Measurements from ENCODE around the gene CLCF1. TPM values are rescaled to one million over a fixed set of nuclear protein-coding genes. Genes with fewer than 3 reads are reported as not detected.
"Not testable (repeated sequence)": the region's sequence is repeated elsewhere in the genome, so short reads cannot be mapped to it uniquely, and the experiment has no call there.

The CLCF1 gene
- total RNA-seq, 1 donor from 2014 or later: 33.1 TPM

DNA sequence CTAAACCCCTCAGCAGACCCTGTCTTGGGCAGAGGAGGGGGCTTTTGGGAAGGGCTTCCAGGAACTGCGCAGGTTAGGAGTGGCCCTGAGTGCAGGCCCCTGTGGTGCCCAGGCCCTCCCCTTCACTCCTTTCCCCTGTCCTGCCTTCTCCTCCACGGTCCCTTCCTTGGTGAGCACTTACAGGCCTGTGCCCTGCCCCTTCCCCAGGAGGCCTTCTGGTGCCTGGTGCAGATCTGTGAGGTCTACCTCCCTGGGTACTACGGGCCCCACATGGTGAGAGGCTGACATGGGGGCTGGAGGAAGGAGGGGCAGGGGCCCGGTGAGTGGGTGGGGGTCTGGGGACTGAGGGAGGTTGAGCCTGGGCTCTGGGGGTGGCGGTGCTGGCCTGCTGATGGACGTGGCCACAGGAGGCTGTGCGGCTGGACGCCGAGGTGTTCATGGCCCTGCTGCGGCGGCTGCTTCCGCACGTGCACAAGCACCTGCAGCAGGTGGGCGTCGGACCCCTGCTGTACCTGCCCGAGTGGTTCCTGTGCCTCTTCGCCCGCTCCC, 33.1 kb upstream of the CLCF1 start:
- no peak for DNase-seq (ENCODE audit: low read depth)
- Histone ChIP-seq H3K27me3 (ENCODE audit: control insufficient read depth, insufficient read depth, low read length) (peaks cover 5% of the 10 kb centered on the region), H3K36me3 (ENCODE audit: control insufficient read depth, insufficient read depth, low read length) (no peaks in the 10 kb centered on the region), H3K4me3 (ENCODE audit: low read depth, low read length) (no peak overlapping the region)
- TF ChIP-seq, protein P1, sequence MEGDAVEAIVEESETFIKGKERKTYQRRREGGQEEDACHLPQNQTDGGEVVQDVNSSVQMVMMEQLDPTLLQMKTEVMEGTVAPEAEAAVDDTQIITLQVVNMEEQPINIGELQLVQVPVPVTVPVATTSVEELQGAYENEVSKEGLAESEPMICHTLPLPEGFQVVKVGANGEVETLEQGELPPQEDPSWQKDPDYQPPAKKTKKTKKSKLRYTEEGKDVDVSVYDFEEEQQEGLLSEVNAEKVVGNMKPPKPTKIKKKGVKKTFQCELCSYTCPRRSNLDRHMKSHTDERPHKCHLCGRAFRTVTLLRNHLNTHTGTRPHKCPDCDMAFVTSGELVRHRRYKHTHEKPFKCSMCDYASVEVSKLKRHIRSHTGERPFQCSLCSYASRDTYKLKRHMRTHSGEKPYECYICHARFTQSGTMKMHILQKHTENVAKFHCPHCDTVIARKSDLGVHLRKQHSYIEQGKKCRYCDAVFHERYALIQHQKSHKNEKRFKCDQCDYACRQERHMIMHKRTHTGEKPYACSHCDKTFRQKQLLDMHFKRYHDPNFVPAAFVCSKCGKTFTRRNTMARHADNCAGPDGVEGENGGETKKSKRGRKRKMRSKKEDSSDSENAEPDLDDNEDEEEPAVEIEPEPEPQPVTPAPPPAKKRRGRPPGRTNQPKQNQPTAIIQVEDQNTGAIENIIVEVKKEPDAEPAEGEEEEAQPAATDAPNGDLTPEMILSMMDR (IDR thresholded peaks at IDR 0.05; ENCODE audit: insufficient read depth, low read length, poor library complexity, severe bottlenecking): no peak

DNA sequence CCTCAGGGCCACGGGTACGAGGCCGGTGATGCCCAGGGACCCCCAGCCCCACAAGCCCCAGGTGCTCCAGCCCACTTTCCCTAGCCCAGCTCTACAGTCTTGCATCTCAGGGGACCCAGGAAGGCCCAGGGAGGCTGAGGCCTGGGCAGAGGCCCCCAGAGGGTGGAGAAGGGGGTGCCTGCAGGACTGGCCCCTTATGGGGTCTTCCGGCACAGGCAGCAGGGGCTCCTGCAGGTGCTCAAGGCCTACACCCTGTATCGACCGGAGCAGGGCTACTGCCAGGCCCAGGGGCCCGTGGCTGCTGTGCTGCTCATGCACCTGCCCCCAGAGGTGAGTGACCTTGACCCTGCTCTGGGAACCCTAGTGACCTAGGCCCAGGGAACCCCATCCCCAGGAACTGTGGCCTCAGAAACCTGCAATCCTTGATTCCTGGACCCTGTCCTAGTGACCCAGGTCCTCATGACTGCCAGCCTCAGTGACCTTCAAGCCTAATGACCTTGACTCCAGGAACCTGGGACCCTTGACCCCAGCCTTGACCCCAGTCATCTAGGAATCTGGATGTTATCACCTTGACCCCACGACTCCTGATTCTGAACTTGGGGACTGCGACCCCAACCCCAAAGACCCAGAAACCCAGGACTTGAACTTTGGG, 32.4 kb upstream of the CLCF1 start:
- H3K4me3 ChIP-seq (ENCODE audit: low read depth, low read length): no peak overlapping the region
- no peaks in the 10 kb centered on the region for H3K36me3 ChIP-seq (ENCODE audit: control insufficient read depth, insufficient read depth, low read length)
- TF ChIP-seq, protein P1 (IDR thresholded peaks at IDR 0.05; ENCODE audit: insufficient read depth, low read length, poor library complexity, severe bottlenecking): no peak
- no peak for DNase-seq (ENCODE audit: low read depth)
- peaks cover 3% of the 10 kb centered on the region for H3K27me3 ChIP-seq (ENCODE audit: control insufficient read depth, insufficient read depth, low read length)

DNA sequence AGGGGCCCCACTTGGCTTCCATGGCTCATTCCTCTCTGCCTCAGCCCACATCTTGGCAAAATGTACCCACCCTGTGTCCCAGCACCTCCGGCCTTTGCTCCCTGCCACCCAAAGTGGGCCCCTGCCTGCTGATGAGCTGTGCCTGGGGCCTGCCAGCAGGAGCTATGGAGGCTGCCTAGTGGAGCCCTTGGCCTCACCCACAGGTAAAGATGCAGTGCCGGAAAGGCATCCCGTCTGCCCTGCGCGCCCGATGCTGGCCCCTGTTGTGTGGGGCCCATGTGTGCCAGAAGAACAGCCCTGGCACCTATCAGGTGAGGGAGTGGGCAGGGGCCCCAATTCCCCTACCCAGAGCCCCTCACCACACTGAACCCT, 31.8 kb upstream of the CLCF1 start:
- TF ChIP-seq, protein P1 (IDR thresholded peaks at IDR 0.05; ENCODE audit: insufficient read depth, low read length, poor library complexity, severe bottlenecking): no peak
- no peak for DNase-seq (ENCODE audit: low read depth)
- Histone ChIP-seq H3K27me3 (ENCODE audit: control insufficient read depth, insufficient read depth, low read length) (no peaks in the 10 kb centered on the region), H3K4me3 (ENCODE audit: low read depth, low read length) (no peak overlapping the region), H3K36me3 (ENCODE audit: control insufficient read depth, insufficient read depth, low read length) (peaks cover 2% of the 10 kb centered on the region)

DNA sequence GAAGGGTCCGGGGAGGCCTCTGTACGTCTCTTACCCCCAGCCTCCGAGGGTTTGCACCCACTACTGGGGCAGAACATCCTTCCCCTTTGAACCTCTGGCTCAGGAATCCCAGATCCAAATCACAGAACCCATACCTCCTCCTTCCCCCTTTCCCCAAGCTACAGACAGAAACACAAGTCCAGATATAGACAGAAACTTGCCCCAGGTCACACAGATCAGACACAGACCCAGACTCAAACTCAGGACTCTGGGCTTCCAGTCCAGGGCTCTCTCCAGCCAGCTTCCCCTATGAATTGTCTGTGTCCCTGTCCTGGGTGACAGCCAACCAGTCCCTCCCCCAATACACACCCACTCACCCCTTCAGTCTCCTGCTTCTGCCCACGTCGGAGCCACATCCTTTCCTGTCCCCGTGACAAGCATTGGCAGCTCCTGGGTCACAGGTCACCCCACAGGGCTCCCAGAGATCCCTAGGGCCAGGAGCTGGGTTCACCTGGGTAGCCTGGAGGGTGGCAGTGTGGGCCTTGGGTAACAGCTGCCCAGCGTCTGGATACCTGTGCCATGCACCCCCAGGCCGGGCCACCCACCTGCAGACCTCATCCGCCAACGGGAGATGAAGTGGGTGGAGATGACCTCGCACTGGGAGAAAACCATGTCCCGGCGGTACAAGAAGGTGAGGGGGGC, 31.3 kb upstream of the CLCF1 start:
- no peak overlapping the region for H3K4me3 ChIP-seq (ENCODE audit: low read depth, low read length)
- TF ChIP-seq, protein P1 (IDR thresholded peaks at IDR 0.05; ENCODE audit: insufficient read depth, low read length, poor library complexity, severe bottlenecking): no peak
- DNase-seq (ENCODE audit: low read depth): no peak
- H3K27me3 ChIP-seq (ENCODE audit: control insufficient read depth, insufficient read depth, low read length): no peaks in the 10 kb centered on the region
- H3K36me3 ChIP-seq (ENCODE audit: control insufficient read depth, insufficient read depth, low read length): peaks cover 2% of the 10 kb centered on the region

DNA sequence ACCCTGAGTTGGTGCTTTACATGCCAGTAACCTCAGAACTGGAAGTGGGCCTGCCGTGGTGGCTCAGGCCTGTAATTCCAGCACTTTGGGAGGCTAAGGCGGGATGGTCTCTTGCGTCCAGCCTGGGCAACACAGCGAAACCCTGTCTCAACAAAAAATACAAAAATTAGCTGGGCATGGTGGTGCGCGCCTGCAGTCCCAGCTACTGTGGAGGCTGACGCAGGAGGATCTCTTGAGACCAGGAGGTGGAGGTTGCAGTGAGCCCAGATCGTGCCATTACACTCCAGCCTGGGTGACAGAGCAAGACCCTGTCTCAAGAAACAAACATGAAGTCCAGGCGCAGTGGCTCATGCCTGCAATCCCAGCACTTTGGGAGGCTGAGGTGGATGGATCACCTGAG, 29.7 kb upstream of the CLCF1 start:
- not testable (repeated sequence) for H3K27me3 ChIP-seq (ENCODE audit: control insufficient read depth, insufficient read depth, low read length); DNase-seq (ENCODE audit: low read depth); H3K4me3 ChIP-seq (ENCODE audit: low read depth, low read length); H3K36me3 ChIP-seq (ENCODE audit: control insufficient read depth, insufficient read depth, low read length)

DNA sequence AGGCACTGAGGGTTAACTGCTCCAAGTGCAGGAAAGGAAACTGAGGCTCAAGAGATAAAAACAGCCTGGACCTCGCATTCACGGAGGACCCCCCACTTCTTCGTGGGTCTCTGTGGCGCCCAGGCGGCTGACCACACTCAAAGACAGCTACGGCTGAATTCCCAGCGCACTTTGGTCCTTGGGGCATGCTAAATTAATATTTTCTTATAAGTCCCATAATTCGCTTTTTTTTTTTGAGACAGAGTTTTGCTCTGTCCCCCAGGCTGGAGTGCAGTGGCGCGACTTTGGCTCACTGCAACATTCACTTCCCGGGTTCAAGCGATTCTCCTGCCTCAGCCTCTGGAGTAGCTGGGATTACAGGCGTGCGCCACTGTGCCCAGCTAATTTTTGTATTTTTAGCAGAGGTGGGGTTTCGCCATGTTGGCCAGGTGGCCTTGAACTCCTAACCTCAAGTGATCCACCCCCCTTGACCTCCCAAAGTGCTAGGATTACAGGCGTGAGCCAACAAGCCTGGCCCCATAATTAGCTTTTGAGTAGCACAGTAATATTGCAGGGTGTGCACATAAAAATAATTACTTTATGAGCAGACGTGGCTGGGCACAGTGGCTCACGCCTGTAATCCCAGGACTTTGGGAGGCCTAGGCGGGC, 28.9 kb upstream of the CLCF1 start:
- not testable (repeated sequence) for H3K27me3 ChIP-seq (ENCODE audit: control insufficient read depth, insufficient read depth, low read length); H3K36me3 ChIP-seq (ENCODE audit: control insufficient read depth, insufficient read depth, low read length)

More for the DNA sequence above, 28.9 kb upstream of the CLCF1 start:
- DNase-seq (ENCODE audit: low read depth): not testable (repeated sequence)
- H3K4me3 ChIP-seq (ENCODE audit: low read depth, low read length): peak overlapping the region; percentile 16
